Right lobe of liver (tissue), 4 donors: Measurements from ENCODE around the gene PPP1R27.

ENCODE experiments used
- POLR2A ChIP-seq: fragments of 450-650 bp; IDR thresholded peaks from one replicate; pipeline ENCODE4 v1.6.1; 2017; ENCODE audit warnings: antibody characterized with exemption, mild to moderate bottlenecking
- TF ChIP-seq, protein P1 (sequence below), 4 donors: fragments of 200-600 bp in 3 of 4; fragments of 450-650 bp in 1 of 4; IDR thresholded peaks; one replicate each; pipeline versions ENCODE4 v1.5.1 to v1.8.0; 2016 to 2022; ENCODE audit warnings: antibody characterized with exemption in 4 of 4, mild to moderate bottlenecking in 2 of 4
- donor health status: DM: no; HTN: no; CAD: no.
- donor health status: DM: no; HTN: no; CAD: no.
- donor health status: DM: no; HTN: yes; CAD: no.

- TF ChIP-seq POLR2A: no peak
- TF ChIP-seq, protein P1, sequence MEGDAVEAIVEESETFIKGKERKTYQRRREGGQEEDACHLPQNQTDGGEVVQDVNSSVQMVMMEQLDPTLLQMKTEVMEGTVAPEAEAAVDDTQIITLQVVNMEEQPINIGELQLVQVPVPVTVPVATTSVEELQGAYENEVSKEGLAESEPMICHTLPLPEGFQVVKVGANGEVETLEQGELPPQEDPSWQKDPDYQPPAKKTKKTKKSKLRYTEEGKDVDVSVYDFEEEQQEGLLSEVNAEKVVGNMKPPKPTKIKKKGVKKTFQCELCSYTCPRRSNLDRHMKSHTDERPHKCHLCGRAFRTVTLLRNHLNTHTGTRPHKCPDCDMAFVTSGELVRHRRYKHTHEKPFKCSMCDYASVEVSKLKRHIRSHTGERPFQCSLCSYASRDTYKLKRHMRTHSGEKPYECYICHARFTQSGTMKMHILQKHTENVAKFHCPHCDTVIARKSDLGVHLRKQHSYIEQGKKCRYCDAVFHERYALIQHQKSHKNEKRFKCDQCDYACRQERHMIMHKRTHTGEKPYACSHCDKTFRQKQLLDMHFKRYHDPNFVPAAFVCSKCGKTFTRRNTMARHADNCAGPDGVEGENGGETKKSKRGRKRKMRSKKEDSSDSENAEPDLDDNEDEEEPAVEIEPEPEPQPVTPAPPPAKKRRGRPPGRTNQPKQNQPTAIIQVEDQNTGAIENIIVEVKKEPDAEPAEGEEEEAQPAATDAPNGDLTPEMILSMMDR (IDR thresholded peaks at IDR 0.05): no peak
Measured at GRCh38 chr17:81878294-81878693, 43.4 kb upstream of the PPP1R27 start.
